Measurements from ENCODE around the gene INSYN2B. TPM values are rescaled to one million over a fixed set of nuclear protein-coding genes. Genes with fewer than 3 reads are reported as not detected.

INSYN2B gene
- total and polyA plus RNA-seq, 11 donors: 0.12 to 0.59 (median 0.17) TPM; not detected in 6

DNA sequence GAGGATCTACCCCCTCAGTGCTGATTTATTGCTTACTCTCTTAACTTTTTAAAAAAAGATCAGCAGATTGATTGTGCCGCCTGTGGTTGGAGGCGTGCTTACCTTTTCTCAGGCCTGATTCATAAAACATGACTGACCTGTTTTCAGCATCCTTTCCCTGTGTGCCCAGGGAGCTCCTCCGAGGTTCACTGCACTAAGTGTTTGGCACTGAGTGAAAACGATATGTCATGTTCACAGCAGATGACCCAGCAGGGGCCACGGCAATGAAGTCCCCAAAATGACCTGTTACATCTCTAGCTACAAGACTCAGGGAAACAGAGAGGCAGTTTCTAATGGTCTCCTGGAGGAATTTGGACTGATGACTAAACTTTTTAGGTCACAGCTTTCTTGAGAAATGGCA, 69.9 kb downstream of the INSYN2B start:
- no peak for DNase-seq
- intact Hi-C loops (cut with DNase I): no loop called here

DNA sequence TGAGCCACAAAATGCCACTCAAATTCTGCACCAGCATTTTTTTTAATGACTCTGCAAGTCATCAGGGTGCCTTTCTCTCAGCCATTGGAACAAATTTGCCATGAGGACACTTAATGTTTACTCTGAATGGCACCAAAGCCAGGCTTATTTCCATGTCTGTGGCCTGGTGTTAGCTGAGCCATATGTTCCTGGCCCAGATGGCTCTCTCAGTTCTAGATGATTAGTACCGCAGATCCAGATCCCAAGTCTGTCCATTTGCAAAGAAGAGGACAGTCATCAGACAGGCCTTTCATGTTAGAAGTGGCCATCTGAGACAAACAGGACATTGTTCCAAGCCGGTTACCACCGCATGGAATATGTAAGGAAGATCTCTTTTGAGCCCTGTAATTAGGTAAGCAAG, 70.3 kb downstream of the INSYN2B start:
- Histone ChIP-seq H3K27me3 (no peaks in the 10 kb centered on the region), H3K4me1 (no peaks in the 10 kb centered on the region), H3K27ac (no peak overlapping the region), H3K9me3 (no peaks in the 10 kb centered on the region), H3K4me3 (no peak overlapping the region), H3K36me3 (no peaks in the 10 kb centered on the region)
- WGBS, 4 donors: 76 to 95% (median 91%) methylated on average over 3 of the region's 3 CpGs
- DNase-seq (no peak), ATAC-seq (no peak)
- no peak for TF ChIP-seq POLR2A (IDR thresholded peaks at IDR 0.05)
- TF ChIP-seq, protein P1, sequence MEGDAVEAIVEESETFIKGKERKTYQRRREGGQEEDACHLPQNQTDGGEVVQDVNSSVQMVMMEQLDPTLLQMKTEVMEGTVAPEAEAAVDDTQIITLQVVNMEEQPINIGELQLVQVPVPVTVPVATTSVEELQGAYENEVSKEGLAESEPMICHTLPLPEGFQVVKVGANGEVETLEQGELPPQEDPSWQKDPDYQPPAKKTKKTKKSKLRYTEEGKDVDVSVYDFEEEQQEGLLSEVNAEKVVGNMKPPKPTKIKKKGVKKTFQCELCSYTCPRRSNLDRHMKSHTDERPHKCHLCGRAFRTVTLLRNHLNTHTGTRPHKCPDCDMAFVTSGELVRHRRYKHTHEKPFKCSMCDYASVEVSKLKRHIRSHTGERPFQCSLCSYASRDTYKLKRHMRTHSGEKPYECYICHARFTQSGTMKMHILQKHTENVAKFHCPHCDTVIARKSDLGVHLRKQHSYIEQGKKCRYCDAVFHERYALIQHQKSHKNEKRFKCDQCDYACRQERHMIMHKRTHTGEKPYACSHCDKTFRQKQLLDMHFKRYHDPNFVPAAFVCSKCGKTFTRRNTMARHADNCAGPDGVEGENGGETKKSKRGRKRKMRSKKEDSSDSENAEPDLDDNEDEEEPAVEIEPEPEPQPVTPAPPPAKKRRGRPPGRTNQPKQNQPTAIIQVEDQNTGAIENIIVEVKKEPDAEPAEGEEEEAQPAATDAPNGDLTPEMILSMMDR (IDR thresholded peaks at IDR 0.05): no peak
- intact Hi-C loops (cut with DNase I): no loop called here

More for the DNA sequence above, 69.9 kb downstream of the INSYN2B start:
- Histone ChIP-seq H3K36me3 (no peaks in the 10 kb centered on the region), H3K27me3 (no peaks in the 10 kb centered on the region), H3K4me3 (no peak overlapping the region), H3K27ac (no peak overlapping the region), H3K9me3 (no peaks in the 10 kb centered on the region), H3K4me1 (no peaks in the 10 kb centered on the region)
- WGBS, 4 donors: 78 to 87% (median 84%) methylated on average over 5 of the region's 5 CpGs
- TF ChIP-seq, protein P1 (IDR thresholded peaks at IDR 0.05): no peak
- no peak for TF ChIP-seq POLR2A (IDR thresholded peaks at IDR 0.05)
- ATAC-seq: no peak

DNA sequence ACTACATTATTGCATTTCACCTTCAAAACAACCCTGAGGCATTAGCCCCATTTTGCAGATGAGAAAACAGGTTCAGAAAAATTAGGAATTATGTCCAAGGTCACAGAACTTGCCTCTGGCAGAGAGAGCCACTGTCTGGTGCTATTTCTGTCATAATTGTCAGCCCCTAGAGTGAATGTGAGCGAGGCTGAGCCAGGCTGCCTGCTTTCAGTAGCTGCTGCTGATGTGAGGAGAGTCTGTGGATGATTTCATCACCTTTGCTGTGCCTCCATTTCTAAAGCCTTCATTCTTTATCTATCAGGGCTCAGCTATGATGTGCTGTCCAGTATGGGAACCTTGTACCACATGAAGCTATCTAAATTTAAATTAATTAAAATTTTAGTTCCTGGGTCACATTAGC, 71.4 kb downstream of the INSYN2B start:
- intact Hi-C loops (cut with DNase I): no loop called here
- ATAC-seq (no peak), DNase-seq (no peak)
- 15 to 36% (median 29%) methylated on average over 1 of the region's 1 CpG; no CpG with 5 or more reads in 1 of the 4 donors for WGBS, 4 donors
- no peaks in the 10 kb centered on the region for H3K4me1 ChIP-seq
- H3K27ac ChIP-seq: no peak overlapping the region
- H3K27me3 ChIP-seq: no peaks in the 10 kb centered on the region
- H3K36me3 ChIP-seq: no peaks in the 10 kb centered on the region
- TF ChIP-seq, protein P1 (IDR thresholded peaks at IDR 0.05): no peak
- no peak for TF ChIP-seq POLR2A (IDR thresholded peaks at IDR 0.05)
- H3K4me3 ChIP-seq: no peak overlapping the region
- no peaks in the 10 kb centered on the region for H3K9me3 ChIP-seq

DNA sequence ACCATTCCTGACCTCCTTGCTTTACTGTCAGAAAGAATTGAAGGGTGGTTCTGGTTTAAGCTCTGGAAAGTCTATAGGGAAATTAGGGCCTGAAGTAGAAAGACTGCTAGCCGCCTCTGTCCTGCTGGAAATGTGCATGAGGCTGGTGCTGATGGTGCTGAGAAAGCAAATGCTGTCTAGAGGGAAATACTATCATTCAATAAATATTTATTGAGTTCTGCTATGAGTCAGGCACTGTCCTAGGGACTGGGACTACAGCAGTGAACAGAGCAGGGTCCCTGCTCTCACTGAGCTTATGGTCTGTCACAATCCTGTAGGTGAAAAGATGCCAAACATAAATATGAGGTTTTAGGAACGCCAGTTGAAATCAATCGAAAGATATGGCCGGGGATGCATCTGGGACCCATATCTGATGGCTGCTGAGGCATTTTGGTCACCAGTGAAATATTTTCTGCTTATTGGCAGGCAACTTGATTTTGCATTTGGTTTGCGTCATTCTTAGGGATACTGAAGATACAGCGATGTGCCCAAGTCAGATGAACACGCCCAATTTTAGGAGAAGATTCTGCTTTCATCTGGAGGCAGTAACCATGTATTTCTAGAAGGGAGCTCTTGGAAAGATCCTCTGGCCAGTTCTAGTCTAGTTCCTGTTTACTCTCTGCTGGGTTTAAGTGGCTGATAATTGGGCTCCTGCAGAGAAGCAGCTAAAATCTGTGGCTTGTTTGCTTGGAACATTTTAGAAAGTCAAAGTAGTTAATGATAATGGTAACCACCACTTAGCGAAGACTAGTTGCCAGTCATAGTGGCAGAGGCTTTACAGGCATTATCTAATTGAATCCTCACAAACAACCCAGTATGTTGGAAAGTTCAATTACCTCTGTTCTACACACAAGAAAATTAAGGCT, 73.3 kb downstream of the INSYN2B start:
- Histone ChIP-seq H3K4me1 (no peaks in the 10 kb centered on the region), H3K27ac (no peak overlapping the region), H3K27me3 (no peaks in the 10 kb centered on the region), H3K9me3 (no peaks in the 10 kb centered on the region), H3K36me3 (no peaks in the 10 kb centered on the region), H3K4me3 (no peak overlapping the region)
- DNase-seq (no peak), ATAC-seq (no peak)
- WGBS, 4 donors: 73 to 76% (median 73%) methylated on average over 8 of the region's 8 CpGs
- intact Hi-C loops (cut with DNase I): no loop called here
- no peak for TF ChIP-seq POLR2A (IDR thresholded peaks at IDR 0.05)
- TF ChIP-seq, protein P1 (IDR thresholded peaks at IDR 0.05): no peak

Data from heart left ventricle (tissue), 16 donors.